ENCODE data around the gene AMIGO3.

Gene AMIGO3

GRCh38 chr3:49747792-49748480 is 28.5 kb upstream of the AMIGO3 start:
- Histone ChIP-seq H3K27ac (ENCODE audit: extremely low read depth, low read depth, low read length) (no peak overlapping the region), H3K9me3 (ENCODE audit: control insufficient read depth, insufficient read depth, low read depth, low read length) (no peaks in the 10 kb centered on the region), H3K36me3 (ENCODE audit: control insufficient read depth in 2 of 2, insufficient read depth in 1 of 2, low read length in 2 of 2) (peaks cover 3 to 46% of the 10 kb centered on the region in 2 experiments; a peak in 2 of 3 replicates), H3K4me1 (ENCODE audit: control insufficient read depth, insufficient read depth, low read length) (no peaks in the 10 kb centered on the region), H3K4me3 (ENCODE audit: low read depth, low read length) (no peak overlapping the region)
- POLR2A ChIA-PET, result no interaction called here
- TF ChIP-seq AEBP2 (tag by site-specific recombination; IDR thresholded peaks at IDR 0.05; ENCODE audit: borderline replicate concordance) (no peak), ZBTB10 (tag by site-specific recombination; IDR thresholded peaks at IDR 0.05) (no peak), KLF8 (tag by site-specific recombination; IDR thresholded peaks at IDR 0.05) (no peak), ZNF623 (tag by site-specific recombination; IDR thresholded peaks at IDR 0.05) (no peak), ZNF621 (tag by site-specific recombination; IDR thresholded peaks at IDR 0.05) (no peak), SP2 (tag by site-specific recombination; IDR thresholded peaks at IDR 0.05) (no peak), CTCF (tag by site-specific recombination; IDR thresholded peaks at IDR 0.05) (no peak), ZNF416 (tag by site-specific recombination; IDR thresholded peaks at IDR 0.05) (no peak)
- CTCF ChIA-PET, result no interaction called here

GRCh38 chr3:49745986-49746385 is 26.5 kb upstream of the AMIGO3 start:
- ChIA-PET POLR2A (no interaction called here), CTCF (no interaction called here)
- Histone ChIP-seq H3K4me3 (ENCODE audit: low read depth, low read length) (no peak overlapping the region), H3K36me3 (ENCODE audit: control insufficient read depth in 2 of 2, insufficient read depth in 1 of 2, low read length in 2 of 2) (peaks cover 6 to 56% of the 10 kb centered on the region in 2 experiments; a peak in 2 of 3 replicates), H3K27ac (ENCODE audit: extremely low read depth, low read depth, low read length) (no peak overlapping the region), H3K9me3 (ENCODE audit: control insufficient read depth, insufficient read depth, low read depth, low read length) (no peaks in the 10 kb centered on the region), H3K4me1 (ENCODE audit: control insufficient read depth, insufficient read depth, low read length) (no peaks in the 10 kb centered on the region)
- TF ChIP-seq ZFP3 (tag by site-specific recombination; IDR thresholded peaks at IDR 0.05; ENCODE audit: low read depth) (no peak), ZFP41 (tag by site-specific recombination; IDR thresholded peaks at IDR 0.05; ENCODE audit: borderline replicate concordance) (no peak), ZNF791 (tag by site-specific recombination; IDR thresholded peaks at IDR 0.05) (no peak), ZNF140 (tag by site-specific recombination; IDR thresholded peaks at IDR 0.05) (peak; percentile 51; the same call in 1 of the 2 replicates)

- peaks cover 16 to 63% of the 10 kb centered on the region in 2 experiments; a peak in 2 of 3 replicates for H3K36me3 ChIP-seq (ENCODE audit: control insufficient read depth in 2 of 2, insufficient read depth in 1 of 2, low read length in 2 of 2)
- H3K9me3 ChIP-seq (ENCODE audit: control insufficient read depth, insufficient read depth, low read depth, low read length), result no peaks in the 10 kb centered on the region
- peak; percentile 68 for TF ChIP-seq ZNF146 (tag by site-specific recombination; IDR thresholded peaks at IDR 0.05)
- TF ChIP-seq ZNF169 (tag by site-specific recombination; IDR thresholded peaks at IDR 0.05), result no peak
- ChIA-PET POLR2A (no interaction called here), CTCF (no interaction called here)
- no peak overlapping the region for H3K27ac ChIP-seq (ENCODE audit: extremely low read depth, low read depth, low read length)
- no peak overlapping the region for H3K4me3 ChIP-seq (ENCODE audit: low read depth, low read length)
- no peaks in the 10 kb centered on the region for H3K4me1 ChIP-seq (ENCODE audit: control insufficient read depth, insufficient read depth, low read length)
These were observed 20.9 kb upstream of the AMIGO3 start for GRCh38 chr3:49740427-49740826.

Data from HEK293 (cell line).